Calu3 (cell line): Measurements from ENCODE around the gene TFAP2C. TPM values are rescaled to one million over a fixed set of nuclear protein-coding genes. Genes with fewer than 3 reads are reported as not detected.

ENCODE experiments used
- BruUV-seq: library from RNA; stranded (reverse); fragments of 400-500 nt; replicated peaks from 2 replicates; lab custom pipeline; 2021; lab: Mats Ljungman, UMichigan
- CTCF ChIA-PET: fragments of 300-600 bp; sonication (Branson Sonifier 250); formaldehyde crosslinking; loops from one replicate; lab custom pipeline; 2022; ENCODE audit warnings: antibody characterized with exemption; lab: Charles Lee
- DNase-seq: peaks from one replicate; pipeline ENCODE4 v3.0.0; 2022
- H3K27ac Mint-ChIP-seq: one replicate; pipeline ENCODE4 v1.8.0; 2022; ENCODE audit warnings: mixed read lengths; ENCODE audit not compliant: unreplicated experiment
- H3K27me3 Mint-ChIP-seq: one replicate; pipeline ENCODE4 v1.8.0; 2022; ENCODE audit warnings: mixed read lengths; ENCODE audit not compliant: unreplicated experiment
- H3K36me3 Mint-ChIP-seq: one replicate; pipeline ENCODE4 v1.8.0; 2022; ENCODE audit warnings: mild to moderate bottlenecking, moderate library complexity, mixed read lengths; ENCODE audit not compliant: insufficient read depth, unreplicated experiment
- H3K4me1 Mint-ChIP-seq: one replicate; pipeline ENCODE4 v1.8.0; 2022; ENCODE audit warnings: mild to moderate bottlenecking, low read depth, mixed read lengths; ENCODE audit not compliant: unreplicated experiment
- H3K4me3 Mint-ChIP-seq: one replicate; pipeline ENCODE4 v1.8.0; 2022; ENCODE audit warnings: mild to moderate bottlenecking, low read depth, moderate library complexity, mixed read lengths; ENCODE audit not compliant: unreplicated experiment
- H3K9me3 Mint-ChIP-seq: one replicate; pipeline ENCODE4 v1.8.0; 2022; ENCODE audit warnings: low read depth, mixed read lengths; ENCODE audit not compliant: unreplicated experiment
- intact Hi-C: fragments of 100-400 bp; cut with micrococcal nuclease; formaldehyde crosslinking; loops from one replicate; pipeline ENCODE4 v1.10.0; 2022; ENCODE audit not compliant: unreplicated experiment
- total RNA-seq: library from RNA; stranded (reverse); gene quantifications from 2 replicates; pipeline ENCODE4 v1.2.3, GENCODE V29; 2022
- TF ChIP-seq, protein P1 (sequence below): fragments of 200-600 bp; IDR thresholded peaks from one replicate; pipeline ENCODE4 v1.8.0; 2022; ENCODE audit warnings: antibody characterized with exemption; ENCODE audit not compliant: unreplicated experiment

TFAP2C gene
- total RNA-seq, 1 experiment from 2014 or later, result 3.4 TPM

- intact Hi-C loops, result loop anchor here (10.0 kb wide), 1 partner anchor 128 kb away; no protein-coding TSS in a partner anchor
- TF ChIP-seq, protein P1, sequence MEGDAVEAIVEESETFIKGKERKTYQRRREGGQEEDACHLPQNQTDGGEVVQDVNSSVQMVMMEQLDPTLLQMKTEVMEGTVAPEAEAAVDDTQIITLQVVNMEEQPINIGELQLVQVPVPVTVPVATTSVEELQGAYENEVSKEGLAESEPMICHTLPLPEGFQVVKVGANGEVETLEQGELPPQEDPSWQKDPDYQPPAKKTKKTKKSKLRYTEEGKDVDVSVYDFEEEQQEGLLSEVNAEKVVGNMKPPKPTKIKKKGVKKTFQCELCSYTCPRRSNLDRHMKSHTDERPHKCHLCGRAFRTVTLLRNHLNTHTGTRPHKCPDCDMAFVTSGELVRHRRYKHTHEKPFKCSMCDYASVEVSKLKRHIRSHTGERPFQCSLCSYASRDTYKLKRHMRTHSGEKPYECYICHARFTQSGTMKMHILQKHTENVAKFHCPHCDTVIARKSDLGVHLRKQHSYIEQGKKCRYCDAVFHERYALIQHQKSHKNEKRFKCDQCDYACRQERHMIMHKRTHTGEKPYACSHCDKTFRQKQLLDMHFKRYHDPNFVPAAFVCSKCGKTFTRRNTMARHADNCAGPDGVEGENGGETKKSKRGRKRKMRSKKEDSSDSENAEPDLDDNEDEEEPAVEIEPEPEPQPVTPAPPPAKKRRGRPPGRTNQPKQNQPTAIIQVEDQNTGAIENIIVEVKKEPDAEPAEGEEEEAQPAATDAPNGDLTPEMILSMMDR, result no peak
- no peak overlapping the region for H3K4me3 Mint-ChIP-seq
- H3K27me3 Mint-ChIP-seq, result peaks cover 60% of the 10 kb centered on the region
- no peak for DNase-seq
- no peaks in the 10 kb centered on the region for H3K36me3 Mint-ChIP-seq
- BruUV-seq, result no TSS peak
- H3K4me1 Mint-ChIP-seq, result no peaks in the 10 kb centered on the region
- no peak overlapping the region for H3K27ac Mint-ChIP-seq
- CTCF ChIA-PET, result no interaction called here
- H3K9me3 Mint-ChIP-seq, result no peaks in the 10 kb centered on the region
Observed at GRCh38 chr20:56683077-56683865, 54.2 kb downstream of the TFAP2C start.

DNA sequence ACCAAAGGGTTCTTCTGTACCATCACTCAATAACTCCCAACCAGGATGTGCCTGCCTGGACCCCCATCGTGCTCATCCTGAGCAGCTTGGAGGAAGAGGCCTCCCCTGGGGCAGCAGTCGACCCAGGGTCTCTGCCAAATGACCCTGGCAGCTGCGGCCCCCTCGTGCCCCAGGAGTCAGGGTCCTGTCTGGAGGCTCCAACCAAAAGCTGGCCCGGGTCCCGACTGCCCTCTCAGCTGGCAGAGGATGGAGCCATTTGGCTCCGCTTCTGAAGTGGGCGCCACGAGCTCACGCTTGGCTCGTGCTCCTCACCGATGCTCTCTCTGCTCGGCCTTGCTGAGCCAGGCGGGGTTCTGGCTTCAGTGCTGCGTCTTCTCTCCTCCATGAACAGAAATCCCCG, 56.8 kb downstream of the TFAP2C start:
- no peaks in the 10 kb centered on the region for H3K36me3 Mint-ChIP-seq
- H3K4me3 Mint-ChIP-seq, result no peak overlapping the region
- TF ChIP-seq, protein P1, result no peak
- H3K27me3 Mint-ChIP-seq, result peaks cover 53% of the 10 kb centered on the region
- H3K27ac Mint-ChIP-seq, result no peak overlapping the region
- DNase-seq, result no peak
- H3K4me1 Mint-ChIP-seq, result peaks cover 7% of the 10 kb centered on the region
- CTCF ChIA-PET, result interaction anchor here (0.8 to 1.0 kb wide), 2 partner anchors 11 to 150 kb away, joined by 3 to 5 read pairs; no protein-coding TSS in a partner anchor
- H3K9me3 Mint-ChIP-seq, result no peaks in the 10 kb centered on the region
- no TSS peak for BruUV-seq
- intact Hi-C loops, result loop anchor here (10.0 kb wide), 1 partner anchor 131 kb away; no protein-coding TSS in a partner anchor

- H3K27ac Mint-ChIP-seq, result no peak overlapping the region
- no peaks in the 10 kb centered on the region for H3K36me3 Mint-ChIP-seq
- TF ChIP-seq, protein P1, result no peak
- H3K4me1 Mint-ChIP-seq, result peaks cover 7% of the 10 kb centered on the region
- no peak for DNase-seq
- no peaks in the 10 kb centered on the region for H3K9me3 Mint-ChIP-seq
- BruUV-seq, result no TSS peak
- intact Hi-C loops, result loop anchor here (10.0 kb wide), 1 partner anchor 132 kb away; no protein-coding TSS in a partner anchor
- H3K4me3 Mint-ChIP-seq, result no peak overlapping the region
- H3K27me3 Mint-ChIP-seq, result peaks cover 48% of the 10 kb centered on the region
- CTCF ChIA-PET, result no interaction called here
Observed at GRCh38 chr20:56687061-56687460, 58.0 kb downstream of the TFAP2C start.

- Mint-ChIP-seq H3K27me3 (peaks cover 45% of the 10 kb centered on the region), H3K9me3 (no peaks in the 10 kb centered on the region), H3K36me3 (no peaks in the 10 kb centered on the region), H3K27ac (no peak overlapping the region), H3K4me1 (peaks cover 7% of the 10 kb centered on the region), H3K4me3 (no peak overlapping the region)
- no TSS peak for BruUV-seq
- intact Hi-C loops, result loop anchor here (10.0 kb wide), 1 partner anchor 133 kb away; no protein-coding TSS in a partner anchor
- TF ChIP-seq, protein P1, result no peak
- DNase-seq, result no peak
- CTCF ChIA-PET, result no interaction called here
Observed at GRCh38 chr20:56688106-56688505, 59.0 kb downstream of the TFAP2C start.

Other genes starting within 250 kb of the TFAP2C start
- gene AURKA, start 237.1 kb upstream of the TFAP2C start, total RNA-seq, result 73.8 and 75.5 TPM in 2 replicates
- gene CSTF1, start 236.7 kb upstream of the TFAP2C start, total RNA-seq, result 41.0 and 44.3 TPM in 2 replicates
- gene CASS4, start 217.0 kb upstream of the TFAP2C start, total RNA-seq, result 0.24 and 0.27 TPM in 2 replicates
- 67.2 and 68.7 TPM in 2 replicates for gene RTF2, start 160.7 kb upstream of the TFAP2C start, total RNA-seq
- gene FAM209A, start 104.6 kb upstream of the TFAP2C start, total RNA-seq, result 0.40 and 0.95 TPM in 2 replicates
- not detected in 2 replicates for gene FAM209B, start 96.1 kb upstream of the TFAP2C start, total RNA-seq